KOPT-K1 (cell line): ENCODE data around the gene ALKBH2.

ENCODE experiments used
- H3K27ac ChIP-seq: fragments of 200-600 bp; sonication (generic); 2 replicates; pipeline ENCODE4 v1.5.1; 2016; ENCODE audit warnings: antibody characterized with exemption, mild to moderate bottlenecking, low read depth, low read length; ENCODE audit not compliant: poor library complexity, severe bottlenecking
- H3K36me3 ChIP-seq: fragments of 200-600 bp; sonication (generic); 2 replicates; pipeline ENCODE4 v1.5.1; 2017; ENCODE audit warnings: antibody characterized with exemption, mild to moderate bottlenecking, low read length, moderate library complexity; ENCODE audit not compliant: insufficient read depth
- H3K9me3 ChIP-seq: fragments of 200-600 bp; sonication (generic); 2 replicates; pipeline ENCODE4 v1.5.1; 2017; ENCODE audit warnings: antibody characterized with exemption, low read length, mild to moderate bottlenecking; ENCODE audit not compliant: insufficient read depth, poor library complexity, severe bottlenecking

Gene ALKBH2

DNA sequence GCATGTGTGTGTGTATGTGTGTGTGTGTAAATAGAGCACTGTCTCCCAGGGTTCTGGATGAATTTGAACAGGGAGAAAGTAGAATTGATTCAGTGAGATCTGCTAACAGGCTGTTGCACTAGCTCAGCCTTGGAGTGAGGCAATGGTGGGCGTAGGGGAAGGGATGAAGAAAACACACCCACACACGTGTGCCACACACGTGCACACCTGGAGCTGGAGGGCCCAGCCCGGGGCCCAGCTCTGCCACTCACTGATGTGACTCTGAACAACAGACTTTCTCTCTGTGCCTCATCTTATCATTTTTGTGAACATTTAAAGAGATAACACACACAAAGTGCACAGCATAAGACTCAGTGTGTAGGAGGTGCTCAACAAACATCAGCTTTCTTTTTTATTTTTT, 27.3 kb upstream of the ALKBH2 start:
- no peaks in the 10 kb centered on the region for H3K9me3 ChIP-seq
- H3K27ac ChIP-seq: no peak overlapping the region
- H3K36me3 ChIP-seq: no peaks in the 10 kb centered on the region

DNA sequence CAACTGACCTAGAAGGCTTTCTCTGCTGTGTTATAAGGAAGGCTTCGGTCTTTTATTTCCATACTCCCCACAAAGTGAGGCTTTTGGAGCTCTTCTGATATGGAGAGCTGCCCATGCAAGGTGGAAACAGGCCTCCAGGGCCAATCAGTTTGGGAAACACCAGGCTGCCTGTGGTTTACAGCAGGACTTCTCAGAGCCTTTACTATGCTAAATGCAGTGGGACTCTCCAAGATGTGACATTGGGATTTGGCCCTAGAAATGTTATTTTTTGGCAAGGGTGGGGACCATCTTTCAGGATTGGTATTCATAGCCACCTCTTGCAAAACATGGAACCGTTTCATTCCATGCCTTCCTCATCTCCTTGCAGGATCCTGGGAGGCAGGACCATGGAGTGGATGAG, 26.8 kb upstream of the ALKBH2 start:
- Histone ChIP-seq H3K36me3 (no peaks in the 10 kb centered on the region), H3K27ac (no peak overlapping the region), H3K9me3 (no peaks in the 10 kb centered on the region)

DNA sequence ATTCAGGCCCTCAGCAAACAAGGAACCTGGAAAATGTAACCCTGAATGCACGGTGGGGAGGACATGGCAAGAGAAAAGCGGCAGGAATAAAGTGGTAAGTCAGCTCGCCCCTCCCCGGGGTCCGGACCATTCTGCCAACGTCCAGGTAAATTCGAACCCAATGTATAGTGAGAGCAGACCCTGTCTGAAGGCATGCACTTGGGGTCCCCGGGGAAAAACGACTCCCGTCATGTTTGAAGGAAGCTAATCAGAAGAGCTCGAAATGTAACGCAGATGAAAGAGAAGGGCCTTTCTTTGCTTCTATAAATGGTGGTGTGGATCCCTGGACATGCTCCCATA, 23.3 kb upstream of the ALKBH2 start:
- Histone ChIP-seq H3K9me3 (no peaks in the 10 kb centered on the region), H3K27ac (no peak overlapping the region), H3K36me3 (peaks cover 3% of the 10 kb centered on the region; the same call in 1 of the 2 replicates)

DNA sequence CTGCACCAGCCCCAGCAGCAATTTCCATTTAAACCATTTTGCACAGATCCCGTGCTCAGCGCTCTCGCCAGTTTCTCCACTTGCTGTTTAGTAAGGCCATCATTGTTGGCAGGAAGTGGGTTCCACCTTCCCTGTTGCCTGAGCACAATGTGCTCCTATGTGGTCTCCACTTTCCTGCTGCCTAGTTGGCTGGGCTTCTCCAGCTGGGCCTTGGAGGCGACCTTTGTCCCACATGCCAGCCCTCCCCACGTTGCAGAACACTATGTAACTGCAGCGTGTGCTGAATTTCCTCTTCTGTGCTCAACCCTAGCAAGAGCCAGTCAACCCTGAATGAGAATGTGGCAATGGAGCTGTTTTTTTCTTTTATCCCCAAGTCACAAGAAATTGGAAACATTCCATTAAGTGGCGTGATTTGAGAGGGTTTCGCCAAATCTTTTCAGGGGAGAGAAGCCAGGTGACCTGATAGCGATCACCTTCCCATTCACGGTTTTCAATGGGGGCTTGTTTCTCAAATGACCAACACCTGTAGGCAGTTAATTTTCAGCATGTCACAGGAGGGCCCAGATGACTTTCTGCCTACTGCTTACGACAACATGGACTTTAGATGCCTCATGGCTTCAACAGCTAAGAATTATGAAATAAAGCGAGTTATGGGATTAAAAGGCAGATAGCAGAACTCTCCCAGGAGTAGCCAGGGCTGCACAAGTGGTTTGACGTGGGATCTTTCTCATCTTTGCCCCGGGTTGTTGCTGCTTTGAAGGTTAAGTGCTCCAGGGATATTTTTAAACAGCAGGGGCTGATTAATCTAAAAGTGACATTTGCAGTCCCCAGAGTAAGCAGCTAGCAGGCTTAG, 22.7 kb upstream of the ALKBH2 start, which contains the start of gene ACACB:
Gene ACACB (plus strand): TSS at position 830 of the 853 bp plus-strand sequence. CDS start 22,819 bp downstream, outside the sequence.
- Histone ChIP-seq H3K9me3 (no peaks in the 10 kb centered on the region), H3K27ac (no peak within 1 kb of the TSS), H3K36me3 (peaks cover 9% of the 10 kb centered on the region; the same call in 1 of the 2 replicates)

DNA sequence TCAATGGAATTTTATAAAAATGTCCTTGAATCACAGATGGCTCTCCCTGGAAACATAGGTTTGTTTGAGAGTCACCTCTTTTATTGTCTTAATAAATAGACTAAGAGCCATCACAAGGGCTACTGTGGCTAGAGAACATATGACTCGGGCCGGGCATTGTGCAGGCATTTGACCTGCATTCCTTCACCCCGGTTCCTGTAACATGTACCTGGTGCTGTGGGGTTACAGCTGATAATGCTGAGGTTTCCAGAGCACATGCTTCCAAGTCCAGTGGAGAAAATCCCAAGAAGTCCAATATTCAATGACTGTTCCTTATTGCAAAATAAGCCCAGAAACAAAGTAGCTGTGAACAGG, 22.1 kb upstream of the ALKBH2 start:
- Histone ChIP-seq H3K9me3 (no peaks in the 10 kb centered on the region), H3K36me3 (peaks cover 15% of the 10 kb centered on the region), H3K27ac (no peak overlapping the region)

DNA sequence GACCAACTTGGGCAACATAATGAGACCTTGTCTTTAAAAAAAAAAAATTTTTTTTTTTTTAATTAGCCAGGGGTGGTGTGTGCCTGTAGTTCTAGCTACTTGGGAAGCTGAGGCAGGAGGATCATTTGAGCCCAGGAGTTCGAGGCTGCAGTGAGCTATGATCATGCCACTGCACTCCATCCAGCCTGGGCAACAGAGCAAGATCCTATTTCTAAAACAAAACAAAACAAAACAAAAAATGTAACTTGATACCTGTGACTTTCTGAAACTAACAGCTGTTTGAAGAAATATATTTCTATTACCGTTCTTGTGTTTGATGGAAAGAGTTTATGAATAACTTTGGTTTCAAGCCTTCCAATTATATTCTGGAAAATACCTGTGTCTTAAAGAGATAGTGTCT, 21.4 kb upstream of the ALKBH2 start:
- Histone ChIP-seq H3K36me3 (peaks cover 23% of the 10 kb centered on the region), H3K27ac (no peak overlapping the region), H3K9me3 (no peaks in the 10 kb centered on the region)

DNA sequence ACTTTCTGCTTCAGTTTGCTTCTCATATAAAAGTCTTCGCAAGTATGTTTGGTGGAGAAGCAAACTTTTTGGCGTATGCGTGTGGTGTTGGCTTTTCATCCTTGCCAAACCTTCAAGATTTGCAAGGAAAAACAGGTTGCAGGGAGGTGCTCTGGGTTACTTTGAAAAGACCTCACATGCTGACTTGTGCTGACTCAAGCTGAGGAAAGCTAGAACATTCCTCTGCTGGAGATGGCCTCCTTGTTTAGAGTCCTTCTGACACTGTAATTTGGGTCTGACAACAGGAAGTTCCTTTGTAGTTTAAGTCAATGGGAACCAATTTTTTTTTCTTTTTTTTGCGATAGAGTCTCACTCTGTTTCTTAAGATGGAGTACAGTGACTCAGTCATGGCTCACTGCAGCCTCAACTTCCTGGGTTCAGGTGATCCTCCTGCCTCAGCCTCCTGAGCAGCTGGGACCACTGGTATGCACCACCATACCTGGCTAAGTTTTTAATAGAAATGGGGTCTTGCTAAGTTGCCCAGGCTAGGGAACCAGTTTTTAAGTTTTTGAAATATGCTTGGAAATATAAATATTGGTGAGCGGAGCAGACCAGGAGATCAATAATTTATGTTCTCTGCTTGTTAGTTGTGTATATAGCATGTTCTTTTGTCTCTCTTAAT, 20.5 kb upstream of the ALKBH2 start:
- no peak overlapping the region for H3K27ac ChIP-seq

DNA sequence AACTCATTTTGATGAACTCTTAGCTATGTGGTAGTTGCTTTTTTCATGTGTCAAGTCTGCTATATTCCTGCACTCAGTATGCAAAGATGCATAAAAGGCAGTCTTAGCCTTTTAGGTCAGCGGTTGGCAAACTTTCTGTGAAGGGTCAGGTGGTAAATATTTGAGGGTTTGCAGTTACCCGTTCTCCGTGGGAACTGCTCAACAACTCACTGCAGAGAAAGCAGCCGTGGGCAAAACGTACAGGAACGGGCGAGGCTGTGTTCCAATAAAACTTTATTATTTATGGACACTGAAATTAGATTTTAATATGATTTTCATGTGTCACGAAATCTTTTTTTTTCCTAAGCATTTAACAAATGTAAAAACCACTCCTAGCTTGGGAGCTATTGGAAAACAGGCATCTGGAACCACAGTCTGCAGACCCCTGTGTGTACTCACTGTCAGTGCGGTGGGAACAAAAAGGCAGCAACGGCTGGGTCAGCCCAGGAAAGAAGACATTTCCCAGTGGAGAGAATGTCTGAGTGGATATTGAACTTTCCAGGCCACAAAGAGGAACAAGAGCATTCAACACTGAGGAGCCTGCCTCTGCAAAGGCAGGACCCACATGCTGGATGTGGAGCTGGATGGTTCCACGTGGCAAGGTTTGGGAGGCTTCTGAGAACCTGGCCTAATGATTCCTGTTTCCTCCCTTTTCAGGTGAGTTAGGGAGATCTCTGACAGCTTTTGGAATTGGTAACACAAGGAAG, 19.6 kb upstream of the ALKBH2 start:
- Histone ChIP-seq H3K36me3 (peaks cover 40% of the 10 kb centered on the region), H3K9me3 (no peaks in the 10 kb centered on the region), H3K27ac (no peak overlapping the region)

More for the DNA sequence above, 20.5 kb upstream of the ALKBH2 start:
- Histone ChIP-seq H3K9me3 (no peaks in the 10 kb centered on the region), H3K36me3 (peaks cover 31% of the 10 kb centered on the region)

DNA sequence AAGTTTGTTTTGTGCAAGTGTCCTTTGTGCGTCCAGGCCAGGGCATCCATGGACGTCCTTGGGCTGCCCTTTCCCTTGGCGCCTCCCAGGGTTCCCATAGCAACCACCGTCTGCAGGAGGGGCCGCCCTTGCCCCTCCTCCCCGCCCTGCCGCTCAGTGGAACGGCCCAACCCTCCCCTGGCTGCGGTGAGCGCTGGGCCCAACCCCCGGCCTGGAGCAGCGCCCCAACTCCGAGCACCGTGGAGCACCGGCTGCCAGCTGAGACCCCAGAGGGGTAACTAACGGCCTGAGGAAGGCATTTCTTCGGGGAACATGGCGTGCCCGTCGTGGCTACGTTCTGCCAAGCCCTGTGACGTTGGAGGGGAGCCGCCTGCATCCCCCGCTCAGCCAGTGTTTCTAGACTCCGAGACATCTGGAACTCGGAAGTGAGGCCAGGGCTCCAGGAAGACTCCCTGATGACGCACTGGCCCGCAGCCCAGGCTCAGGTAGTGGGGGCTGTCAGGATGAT, 17.8 kb upstream of the ALKBH2 start:
- Histone ChIP-seq H3K27ac (no peak overlapping the region), H3K9me3 (no peaks in the 10 kb centered on the region), H3K36me3 (peaks cover 57% of the 10 kb centered on the region)

DNA sequence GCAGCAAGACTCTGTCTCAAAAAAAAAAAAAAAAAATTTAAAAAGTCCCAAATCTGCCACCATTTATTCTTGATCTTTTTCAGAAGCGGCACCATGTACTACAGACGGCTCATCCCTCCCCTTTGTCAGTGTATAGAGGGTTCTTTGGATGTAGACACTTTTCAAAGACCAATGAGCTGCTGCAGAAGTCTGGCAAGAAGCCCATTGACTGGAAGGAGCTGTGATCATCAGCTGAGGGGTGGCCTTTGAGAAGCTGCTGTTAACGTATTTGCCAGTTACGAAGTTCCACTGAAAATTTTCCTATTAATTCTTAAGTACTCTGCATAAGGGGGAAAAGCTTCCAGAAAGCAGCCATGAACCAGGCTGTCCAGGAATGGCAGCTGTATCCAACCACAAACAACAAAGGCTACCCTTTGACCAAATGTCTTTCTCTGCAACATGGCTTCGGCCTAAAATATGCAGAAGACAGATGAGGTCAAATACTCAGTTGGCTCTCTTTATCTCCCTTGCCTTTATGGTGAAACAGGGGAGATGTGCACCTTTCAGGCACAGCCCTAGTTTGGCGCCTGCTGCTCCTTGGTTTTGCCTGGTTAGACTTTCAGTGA, 16.6 kb upstream of the ALKBH2 start:
- peaks cover 69% of the 10 kb centered on the region for H3K36me3 ChIP-seq
- H3K27ac ChIP-seq: no peak overlapping the region
- H3K9me3 ChIP-seq: no peaks in the 10 kb centered on the region

DNA sequence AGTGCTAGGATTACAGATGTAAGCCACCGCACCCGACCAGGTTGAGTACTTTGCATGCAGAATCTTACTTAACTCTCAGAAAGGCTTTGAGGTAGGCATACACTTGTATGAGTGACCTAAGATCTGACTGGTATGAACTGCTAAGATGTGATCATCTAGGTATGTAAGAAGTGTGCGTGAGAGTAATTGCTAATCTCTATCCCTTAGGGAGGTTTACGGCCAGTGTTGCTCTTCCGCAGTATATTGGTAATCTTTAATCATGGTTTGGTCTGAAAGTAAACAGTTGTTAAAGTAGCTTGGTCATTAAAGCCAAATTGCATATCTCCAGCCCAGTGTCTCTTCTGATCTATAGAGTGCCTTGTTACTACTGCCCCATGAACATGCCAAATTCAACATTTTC, 11.9 kb upstream of the ALKBH2 start:
- H3K9me3 ChIP-seq: no peaks in the 10 kb centered on the region
- H3K36me3 ChIP-seq: peaks cover 98% of the 10 kb centered on the region
- H3K27ac ChIP-seq: no peak overlapping the region

DNA sequence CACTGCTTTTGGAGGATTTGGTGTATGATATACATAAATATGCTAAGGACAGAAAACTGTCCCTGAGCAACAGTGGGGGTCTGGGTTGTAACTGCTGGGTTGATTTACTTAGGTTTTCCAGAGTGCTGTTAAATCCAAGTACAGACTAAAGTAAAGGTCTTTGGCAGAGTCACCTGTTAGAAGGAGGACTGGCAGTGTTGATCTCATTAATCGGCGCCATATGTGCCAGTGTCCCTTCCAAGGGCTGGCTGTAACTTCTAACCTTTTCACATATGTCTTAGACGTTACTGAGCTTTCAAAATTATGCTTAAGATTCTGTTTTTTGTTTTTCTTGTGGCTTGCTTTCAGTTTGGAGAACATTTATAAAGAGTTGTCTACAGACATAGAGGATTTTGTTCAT, 9.2 kb upstream of the ALKBH2 start:
- Histone ChIP-seq H3K36me3 (peaks cover 89% of the 10 kb centered on the region), H3K9me3 (no peaks in the 10 kb centered on the region), H3K27ac (no peak overlapping the region)

DNA sequence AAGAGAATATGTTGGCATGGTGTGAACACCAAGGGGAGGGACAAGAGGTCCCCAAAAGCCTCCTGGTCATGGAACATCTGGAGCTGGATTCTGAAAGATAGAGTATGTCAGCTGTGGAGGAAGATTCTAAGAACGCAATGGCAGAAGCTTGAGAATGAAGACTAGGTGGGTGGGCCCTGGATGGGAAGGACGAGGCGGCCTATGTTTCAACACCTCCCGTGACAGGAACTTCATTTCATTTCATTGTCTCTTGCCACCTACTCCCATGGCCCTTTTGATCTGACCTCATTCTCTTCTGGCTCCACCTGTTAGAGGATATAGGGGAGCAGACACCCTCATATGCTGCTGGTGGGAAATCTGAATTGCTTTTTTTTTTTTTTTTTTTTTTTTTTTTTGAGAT, 7.5 kb upstream of the ALKBH2 start:
- Histone ChIP-seq H3K36me3 (peaks cover 73% of the 10 kb centered on the region), H3K27ac (no peak overlapping the region), H3K9me3 (no peaks in the 10 kb centered on the region)

DNA sequence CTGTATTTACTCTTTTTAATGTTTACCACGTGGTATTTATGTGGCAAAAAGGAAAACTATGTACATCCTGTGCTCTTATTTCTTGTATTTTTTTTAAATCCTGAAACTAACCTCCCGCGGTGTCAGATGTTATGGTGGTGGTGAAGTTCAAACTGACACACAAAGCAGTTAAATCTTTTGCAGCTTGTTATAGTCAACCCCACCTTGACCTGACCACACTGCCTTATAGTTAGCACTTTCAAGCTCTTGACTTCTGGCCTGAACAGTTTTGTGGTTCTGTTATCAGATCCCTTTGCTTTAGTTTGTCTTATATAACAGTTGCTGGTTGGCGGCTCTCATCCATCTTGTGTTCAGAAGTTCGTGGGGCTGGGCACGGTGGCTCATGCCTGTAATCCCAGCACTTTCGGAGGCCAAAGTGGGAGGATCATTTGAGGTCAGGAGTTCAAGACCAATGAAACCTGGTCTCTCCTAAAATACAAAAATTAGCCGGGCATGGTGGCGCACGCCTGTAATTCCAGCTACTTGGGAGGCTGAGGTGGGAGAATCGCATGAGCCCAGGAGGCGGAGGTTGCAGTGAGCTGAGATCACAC, 6.3 kb upstream of the ALKBH2 start:
- Histone ChIP-seq H3K27ac (no peak overlapping the region), H3K36me3 (peaks cover 61% of the 10 kb centered on the region), H3K9me3 (no peaks in the 10 kb centered on the region)
